Measurements from ENCODE around the gene ADAMTS16. TPM values are rescaled to one million over a fixed set of nuclear protein-coding genes. Genes with fewer than 3 reads are reported as not detected.
"Not testable (repeated sequence)": the region's sequence is repeated elsewhere in the genome, so short reads cannot be mapped to it uniquely, and the experiment has no call there.

Gene ADAMTS16
- total and polyA plus RNA-seq, 2 donors from 2014 or later = 5.6 to 7.5 TPM

- no peak overlapping the region for H3K27ac ChIP-seq (ENCODE audit: low read depth in 2 of 2, low read length in 2 of 2)
- intact Hi-C loops (cut with DNase I) = no loop called here
- TF ChIP-seq CTCF (IDR thresholded peaks at IDR 0.05; ENCODE audit: borderline replicate concordance, extremely low read depth, insufficient read depth) = no peak
- DNase-seq (peak in 1 of 5 donors; percentile 7), FAIRE-seq (no peak)
- H3K4me3 ChIP-seq (ENCODE audit: low read length in 3 of 3) = no peak overlapping the region
- H3K27me3 ChIP-seq (ENCODE audit: control insufficient read depth, insufficient read depth, low read length) = peaks cover 6% of the 10 kb centered on the region
- H3K9me3 ChIP-seq (ENCODE audit: control insufficient read depth in 2 of 3, insufficient read depth in 1 of 3, low read length in 3 of 3) = no peaks in the 10 kb centered on the region
- no peak overlapping the region for H3K9ac ChIP-seq (ENCODE audit: low read length in 3 of 3)
- peaks cover 0 to 2% (median 0%) of the 10 kb centered on the region in 3 donors for H3K4me1 ChIP-seq (ENCODE audit: control insufficient read depth in 2 of 3, insufficient read depth in 2 of 3, low read depth in 1 of 3, low read length in 3 of 3)
- H3K36me3 ChIP-seq (ENCODE audit: control insufficient read depth in 2 of 3, insufficient read depth in 3 of 3, low read length in 3 of 3) = no peaks in the 10 kb centered on the region
Measured at GRCh38 chr5:5135957-5136676, 4.0 kb upstream of the ADAMTS16 start.

- intact Hi-C loops (cut with DNase I); DNase-seq; H3K9ac ChIP-seq (ENCODE audit: low read length in 3 of 3); H3K9me3 ChIP-seq (ENCODE audit: control insufficient read depth in 2 of 3, insufficient read depth in 1 of 3, low read length in 3 of 3); H3K36me3 ChIP-seq (ENCODE audit: control insufficient read depth in 2 of 3, insufficient read depth in 3 of 3, low read length in 3 of 3); H3K27ac ChIP-seq (ENCODE audit: low read depth in 2 of 2, low read length in 2 of 2); H3K4me1 ChIP-seq (ENCODE audit: control insufficient read depth in 2 of 3, insufficient read depth in 2 of 3, low read depth in 1 of 3, low read length in 3 of 3); H3K4me3 ChIP-seq (ENCODE audit: low read length in 3 of 3); FAIRE-seq; H3K27me3 ChIP-seq (ENCODE audit: control insufficient read depth, insufficient read depth, low read length): not testable (repeated sequence)
Measured at GRCh38 chr5:5137851-5138250, 2.3 kb upstream of the ADAMTS16 start.

GRCh38 chr5:5139336-5139776, 774 bp upstream of the ADAMTS16 start:
- H3K27me3 ChIP-seq (ENCODE audit: control insufficient read depth, insufficient read depth, low read length) = peaks cover 8% of the 10 kb centered on the region
- no peaks in the 10 kb centered on the region for H3K36me3 ChIP-seq (ENCODE audit: control insufficient read depth in 2 of 3, insufficient read depth in 3 of 3, low read length in 3 of 3)
- intact Hi-C loops (cut with DNase I) = no loop called here
- peak overlapping the region in 2 of 3 donors; percentile 13 to 26 for H3K9ac ChIP-seq (ENCODE audit: low read length in 3 of 3)
- H3K9me3 ChIP-seq (ENCODE audit: control insufficient read depth in 2 of 3, insufficient read depth in 1 of 3, low read length in 3 of 3) = no peaks in the 10 kb centered on the region
- peaks cover 0 to 5% (median 5%) of the 10 kb centered on the region in 3 donors for H3K4me1 ChIP-seq (ENCODE audit: control insufficient read depth in 2 of 3, insufficient read depth in 2 of 3, low read depth in 1 of 3, low read length in 3 of 3)
- no peak overlapping the region for H3K27ac ChIP-seq (ENCODE audit: low read depth in 2 of 2, low read length in 2 of 2)
- no peak for TF ChIP-seq CTCF (IDR thresholded peaks at IDR 0.05; ENCODE audit: borderline replicate concordance, extremely low read depth, insufficient read depth)
- FAIRE-seq (no peak), DNase-seq (peak in 4 of 5 donors; percentile 17 to 56 (median 24))
- H3K4me3 ChIP-seq (ENCODE audit: low read length in 3 of 3) = peak overlapping the region; percentile 38 to 64 (median 62)

GRCh38 chr5:5140479-5141338, 579 bp downstream of the ADAMTS16 start:
- Histone ChIP-seq H3K27ac (ENCODE audit: low read depth in 2 of 2, low read length in 2 of 2) (peak overlapping the region; percentile 43 to 60), H3K9me3 (ENCODE audit: control insufficient read depth in 2 of 3, insufficient read depth in 1 of 3, low read length in 3 of 3) (no peaks in the 10 kb centered on the region), H3K36me3 (ENCODE audit: control insufficient read depth in 2 of 3, insufficient read depth in 3 of 3, low read length in 3 of 3) (no peaks in the 10 kb centered on the region), H3K27me3 (ENCODE audit: control insufficient read depth, insufficient read depth, low read length) (peaks cover 8% of the 10 kb centered on the region), H3K4me1 (ENCODE audit: control insufficient read depth in 2 of 3, insufficient read depth in 2 of 3, low read depth in 1 of 3, low read length in 3 of 3) (peaks cover 0 to 5% (median 5%) of the 10 kb centered on the region in 3 donors), H3K4me3 (ENCODE audit: low read length in 3 of 3) (peak overlapping the region; percentile 64 to 84 (median 77)), H3K9ac (ENCODE audit: low read length in 3 of 3) (peak overlapping the region; percentile 67 to 77 (median 73))
- FAIRE-seq (no peak), DNase-seq (peak in 3 of 5 donors; percentile 36 to 48 (median 43))
- intact Hi-C loops (cut with DNase I) = loop anchor here (5.0 kb wide), 1 partner anchor 277 kb away; no protein-coding TSS in a partner anchor
- no peak for TF ChIP-seq CTCF (IDR thresholded peaks at IDR 0.05; ENCODE audit: borderline replicate concordance, extremely low read depth, insufficient read depth)
